GOT3 (cell line): ENCODE measurements around the gene LIPE.
A peak's percentile ranks its signal among the peaks of the same experiment; 100 is the strongest.

Source experiments
- DNase-seq: peaks from one replicate; lab custom pipeline; 2025; ENCODE audit warnings: mixed read lengths; lab: John Stamatoyannopoulos, UW

The LIPE gene

DNA sequence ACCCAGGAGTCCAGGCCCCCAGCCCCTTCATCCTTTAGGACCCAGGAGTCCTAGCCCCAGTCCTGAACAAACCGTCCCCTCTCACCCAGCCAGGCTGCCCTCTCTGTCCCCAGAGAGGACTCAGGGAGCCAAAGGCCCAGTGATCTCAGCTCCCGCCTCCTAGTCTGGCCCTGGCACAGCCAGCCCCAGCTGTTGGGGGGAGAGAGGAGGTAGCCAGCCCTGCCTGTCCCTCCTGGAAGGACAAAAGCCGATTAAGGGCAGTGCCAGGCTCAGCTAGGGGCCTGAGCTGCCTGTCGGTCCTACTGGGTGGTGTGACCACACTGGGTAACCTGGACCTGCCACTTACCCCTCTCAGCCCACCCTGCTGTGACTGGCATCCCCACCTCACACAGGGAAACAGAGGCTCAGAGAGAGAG, 14.5 kb downstream of the LIPE start:
- DNase-seq = no peak

DNA sequence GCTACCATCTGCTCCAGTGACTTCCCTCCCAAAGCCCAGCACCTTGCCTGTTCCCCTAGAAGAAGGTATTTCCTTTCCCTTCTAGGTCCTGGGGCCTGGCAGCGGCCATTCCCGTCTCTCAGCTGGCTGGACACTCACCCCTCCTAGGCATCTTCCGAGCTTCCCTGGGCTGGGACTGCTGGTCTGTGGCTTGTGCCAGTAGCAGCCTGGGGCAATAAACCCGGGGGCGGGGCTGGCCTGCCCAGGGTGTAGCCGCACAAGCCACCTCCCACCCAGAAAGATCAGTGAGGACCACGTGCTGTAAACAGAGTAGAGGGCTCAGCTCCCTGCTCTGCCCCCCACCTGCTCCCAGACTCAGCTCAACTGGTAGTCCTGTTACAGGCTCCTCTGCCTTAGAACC, 15.0 kb downstream of the LIPE start:
- no peak for DNase-seq

DNA sequence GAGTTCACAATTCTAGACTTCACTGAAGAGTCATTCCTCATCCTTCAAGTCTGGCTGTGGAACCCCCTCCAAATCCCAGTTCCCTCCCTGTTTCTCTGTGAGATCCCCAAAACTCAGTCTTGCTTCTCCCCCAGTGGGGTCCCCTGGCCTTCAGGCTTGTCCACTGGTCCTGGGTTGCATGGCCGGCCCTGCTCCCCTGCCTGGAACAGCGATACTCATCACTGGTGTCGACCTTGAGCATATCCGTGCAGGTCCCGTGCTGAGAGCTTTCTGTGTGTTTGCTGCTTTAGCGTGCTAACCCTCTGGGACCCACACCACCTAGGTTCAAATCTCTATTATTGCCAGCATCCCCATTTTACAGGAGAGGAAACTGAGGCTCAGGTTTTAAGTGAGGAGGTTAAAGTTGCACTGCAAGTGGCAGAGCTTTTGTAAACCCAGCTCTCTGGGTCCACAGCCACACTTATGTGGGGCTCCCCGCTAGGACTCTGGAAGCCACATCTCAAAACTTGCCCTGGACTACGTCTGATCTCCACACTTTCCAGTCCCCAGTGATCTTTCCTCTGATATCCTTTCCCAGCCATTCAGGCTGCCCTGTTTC, 15.5 kb downstream of the LIPE start:
- DNase-seq = no peak

GRCh38 chr19:42410371-42410770, 16.8 kb downstream of the LIPE start:
- DNase-seq = no peak

DNA sequence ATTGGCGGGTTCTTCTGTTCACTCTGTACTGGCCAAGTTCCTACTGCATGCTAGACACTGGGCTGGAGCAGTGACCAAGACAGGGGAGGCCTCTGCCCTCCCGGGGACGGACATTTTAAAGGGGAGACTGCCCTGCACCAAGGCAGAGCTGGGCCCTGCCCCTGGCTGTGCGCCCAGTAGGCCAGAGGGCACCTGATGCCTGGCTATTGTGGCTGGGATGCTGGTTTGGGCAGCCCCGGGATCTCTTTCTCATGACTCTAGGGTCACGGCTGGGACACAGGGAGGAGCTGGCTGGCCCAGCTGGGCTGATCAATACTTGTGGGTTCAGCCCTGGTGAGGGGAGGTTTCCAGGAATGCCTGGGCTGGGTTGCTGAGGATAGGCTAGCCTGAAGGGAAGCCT, 17.7 kb downstream of the LIPE start:
- no peak for DNase-seq

GRCh38 chr19:42407816-42408175, 19.4 kb downstream of the LIPE start:
- no peak for DNase-seq

GRCh38 chr19:42407085-42407815, 19.9 kb downstream of the LIPE start:
- no peak for DNase-seq

- no peak for DNase-seq
Measured at GRCh38 chr19:42406111-42406510, 21.1 kb downstream of the LIPE start.

GRCh38 chr19:42403586-42403985, 23.6 kb downstream of the LIPE start:
- DNase-seq = no peak

DNA sequence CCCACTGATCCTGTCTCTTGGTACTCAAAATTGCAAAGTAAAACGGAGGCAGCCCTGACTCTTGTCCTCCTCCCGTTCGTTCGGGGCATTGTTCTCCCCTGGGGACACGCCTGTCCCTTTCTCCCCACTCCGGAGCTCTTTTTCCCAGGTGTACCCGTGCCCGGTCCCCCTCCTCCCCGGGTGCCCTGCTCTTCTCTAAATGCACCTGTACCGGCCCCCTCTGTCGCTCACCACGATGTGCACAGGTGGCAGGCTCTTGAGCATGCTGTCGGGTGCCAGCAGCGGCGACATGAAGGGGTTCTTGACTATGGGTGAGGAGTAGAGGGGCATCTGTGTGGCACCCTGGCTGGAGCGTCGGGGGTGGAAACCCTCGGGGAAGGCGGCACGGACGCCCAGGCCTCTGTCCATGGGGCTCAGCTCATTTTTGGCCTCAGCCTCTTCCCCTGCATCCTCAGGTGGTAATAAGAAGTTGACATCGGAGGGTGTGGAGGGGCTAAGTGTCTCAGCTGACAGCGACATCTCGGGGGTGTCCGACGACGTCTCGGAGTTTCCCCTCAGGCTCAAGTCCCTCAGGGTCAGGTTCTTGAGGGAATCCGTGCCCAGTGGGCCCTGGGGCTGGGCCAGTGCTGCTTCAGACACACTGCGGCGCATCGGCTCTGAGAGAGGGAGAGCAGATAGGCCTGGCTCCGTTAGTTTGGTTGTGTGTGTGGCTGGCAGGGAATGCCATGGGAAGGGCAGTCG, 24.6 kb downstream of the LIPE start:
- no peak for DNase-seq

- DNase-seq = peak; percentile 35
Measured at GRCh38 chr19:42401365-42402303, 25.6 kb downstream of the LIPE start.

- DNase-seq = no peak
Measured at GRCh38 chr19:42400404-42400803, 26.8 kb downstream of the LIPE start.

DNA sequence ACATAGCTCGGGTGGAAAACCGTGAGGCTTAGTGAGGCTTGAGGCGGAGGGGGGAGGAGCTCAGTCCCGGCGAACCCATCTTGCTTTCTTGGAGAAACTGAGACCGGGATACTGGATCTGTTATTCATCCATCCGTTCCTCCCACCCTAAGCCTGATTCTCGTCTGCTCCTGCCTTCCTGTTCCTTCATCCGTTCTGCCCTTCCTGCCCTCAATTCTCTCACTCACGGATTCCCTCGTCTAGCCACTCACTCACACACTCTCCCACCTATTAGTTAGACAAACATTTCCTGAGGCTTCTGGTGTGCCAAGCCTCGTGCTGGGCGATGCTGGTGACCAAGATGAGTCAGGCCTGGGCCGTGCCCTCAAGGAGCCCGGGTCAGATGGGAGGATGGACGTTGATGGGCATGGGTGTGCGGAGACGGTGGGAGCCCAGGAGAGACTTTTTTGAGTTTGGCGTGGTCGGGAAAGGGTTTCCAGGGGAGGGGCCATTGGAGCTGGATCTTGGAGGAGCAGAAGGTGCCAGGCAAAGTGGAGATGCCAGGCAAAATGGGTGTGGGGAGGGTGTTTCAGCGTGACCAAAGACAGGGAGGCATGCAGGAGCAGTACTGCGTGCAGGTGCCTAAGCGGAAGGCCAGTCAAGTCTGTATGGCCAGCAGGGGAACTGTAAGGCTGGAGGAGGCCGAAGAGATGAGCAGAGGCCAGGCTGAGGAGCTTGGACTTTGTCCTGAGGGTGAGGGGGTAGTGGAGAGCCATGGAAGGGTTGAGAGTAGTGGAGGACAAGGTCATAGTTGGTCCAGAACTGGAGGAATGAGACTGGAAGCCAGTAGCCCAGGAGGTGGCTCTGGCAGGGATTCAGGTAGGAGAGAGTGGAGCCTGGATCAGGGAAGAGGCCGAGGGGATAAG, 29.7 kb downstream of the LIPE start:
- DNase-seq = no peak

GRCh38 chr19:42396381-42397262, 30.6 kb downstream of the LIPE start:
- peak; percentile 94 for DNase-seq

DNA sequence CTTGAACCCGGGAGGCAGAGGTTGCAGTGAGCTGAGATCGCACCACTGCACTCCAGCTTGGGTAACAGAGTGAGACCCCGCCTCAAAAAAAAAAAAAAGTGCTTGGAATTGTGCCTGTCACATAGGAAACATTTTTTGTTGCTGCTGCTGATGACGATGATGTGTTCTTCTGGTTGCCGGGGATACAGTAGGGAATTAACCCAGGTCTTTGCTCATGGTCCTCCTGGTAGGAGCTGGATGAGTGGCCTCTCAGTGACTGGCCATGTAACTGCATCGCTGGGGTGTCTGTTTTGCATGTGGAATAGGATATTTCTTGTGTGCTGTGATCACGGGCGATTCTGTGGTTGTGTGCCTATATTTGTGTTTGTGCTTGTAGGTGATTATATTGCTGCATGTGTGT, 32.4 kb downstream of the LIPE start:
- no peak for DNase-seq

DNA sequence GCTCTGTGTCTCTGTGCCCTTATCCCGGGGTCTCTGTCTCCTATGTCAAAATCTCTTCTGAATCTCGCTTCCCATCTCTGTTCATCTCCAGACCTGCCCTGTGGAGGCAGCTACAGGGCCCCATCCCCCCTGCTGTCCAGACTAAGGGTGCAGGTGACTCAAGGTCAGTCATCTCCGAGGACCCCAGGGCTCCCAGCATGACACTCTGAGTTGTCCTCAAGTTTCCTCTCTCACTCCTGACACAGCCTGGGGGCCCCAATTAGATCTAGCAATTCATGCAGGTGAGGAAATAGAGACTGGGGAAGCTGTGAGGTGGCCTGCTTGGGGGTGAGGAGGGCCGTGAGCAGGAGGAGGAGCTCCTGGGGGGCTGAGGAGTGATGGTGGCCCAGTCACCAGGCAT, 35.0 kb downstream of the LIPE start:
- no peak for DNase-seq

DNA sequence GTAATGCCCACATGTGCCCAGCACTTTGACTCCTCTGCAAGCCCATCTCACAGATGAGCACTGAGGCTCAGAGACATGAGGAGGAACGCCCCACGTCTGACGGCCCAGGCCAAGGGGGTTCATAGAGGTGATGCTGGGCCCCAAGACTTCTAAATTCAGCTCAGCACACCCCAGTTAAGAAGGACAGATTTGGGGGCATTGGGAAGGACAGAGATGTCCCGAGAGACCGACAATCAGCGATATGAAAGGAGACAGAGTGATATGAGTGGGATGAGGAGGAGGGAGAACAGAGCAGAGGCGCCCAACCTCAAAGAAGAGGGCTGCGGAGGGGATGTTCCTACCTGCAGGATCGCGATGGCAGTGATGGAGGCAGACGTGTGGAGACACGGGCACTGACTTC, 37.3 kb downstream of the LIPE start, which contains the start of gene CNFN:
CNFN (minus strand) TSS at position 399 of the 400 bp plus-strand sequence. CDS start 1,260 bp downstream, outside the sequence.
- DNase-seq = no peak

DNA sequence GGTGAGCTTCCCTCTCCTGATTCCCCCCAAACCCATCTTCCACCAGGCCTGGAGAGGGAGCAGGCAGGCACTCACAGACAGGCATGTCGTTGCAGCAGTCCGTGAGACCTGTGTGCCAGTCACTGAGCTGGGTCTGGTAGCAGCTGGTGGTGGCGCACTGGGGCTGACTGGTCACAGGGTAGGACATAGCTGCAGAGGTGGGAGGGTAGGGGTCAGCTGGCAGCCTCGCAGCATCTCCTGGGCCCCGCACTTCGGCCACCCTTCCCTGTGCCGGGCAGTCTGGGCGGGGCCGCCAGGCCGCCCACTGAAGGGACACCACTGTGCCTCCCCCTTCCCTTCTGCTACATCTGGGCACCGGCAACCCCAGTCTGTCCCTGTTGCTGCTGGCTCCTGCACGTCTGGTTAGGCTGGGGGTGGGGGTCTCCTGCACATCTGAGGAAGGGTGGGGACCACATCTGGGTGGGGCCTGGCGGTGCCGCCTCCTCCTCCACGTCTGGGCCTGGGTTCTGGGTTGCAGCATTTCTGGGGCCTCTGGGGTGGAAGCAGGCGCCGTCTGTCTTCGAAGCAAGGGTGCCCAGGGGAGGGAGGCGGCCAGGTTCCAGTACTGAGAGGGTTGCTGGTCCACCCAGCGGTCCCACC, 38.2 kb downstream of the LIPE start:
- DNase-seq = no peak

GRCh38 chr19:42386974-42387707, 40.0 kb downstream of the LIPE start:
- DNase-seq = peak; percentile 24
